ENCODE measurements around the gene KCNT2.

DNA sequence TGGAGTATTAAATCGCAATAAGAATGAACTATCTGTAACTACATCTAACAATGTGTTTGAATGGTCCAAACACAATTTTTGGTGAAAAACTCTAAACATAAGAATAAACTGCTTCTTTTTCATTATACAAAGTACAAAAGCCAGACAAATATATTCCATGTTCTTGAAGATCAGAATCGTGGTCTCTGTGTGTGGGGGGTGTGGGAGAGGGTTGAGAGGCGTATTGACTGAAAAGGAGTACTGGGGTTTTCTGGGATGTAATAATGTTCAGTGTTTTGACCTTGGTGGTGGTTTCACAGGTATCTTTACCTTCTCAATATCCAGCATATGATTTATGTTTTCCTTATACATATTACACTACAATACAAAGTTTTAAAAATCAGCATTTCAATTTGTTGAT is 42.8 kb upstream of the KCNT2 start:
- TF ChIP-seq ZNF274 (IDR thresholded peaks at IDR 0.05; ENCODE audit: borderline replicate concordance, extremely low read depth, low read length) (no peak), EP300 (IDR thresholded peaks at IDR 0.05; ENCODE audit: borderline replicate concordance in 1 of 2, low read depth in 2 of 2, low read length in 2 of 2) (no peak), POLR2A (IDR thresholded peaks at IDR 0.05; ENCODE audit: control extremely low read depth in 1 of 2, low read depth in 2 of 2, low read length in 2 of 2) (no peak), SIN3A (conservative IDR thresholded peaks at IDR 0.05 in 1 of 2, IDR thresholded peaks at IDR 0.05 in 1 of 2; ENCODE audit: low read depth in 1 of 2, low read length in 2 of 2) (no peak), HDAC6 (IDR thresholded peaks at IDR 0.05; ENCODE audit: low read depth, low read length) (no peak), EZH2 (IDR thresholded peaks at IDR 0.05; ENCODE audit: low read depth, low read length, severe bottlenecking) (no peak), CHD1 (IDR thresholded peaks at IDR 0.05; ENCODE audit: low read depth, low read length) (no peak), YY1 (IDR thresholded peaks at IDR 0.05; ENCODE audit: low read depth, low read length) (no peak)
- TF ChIP-seq, protein P1, sequence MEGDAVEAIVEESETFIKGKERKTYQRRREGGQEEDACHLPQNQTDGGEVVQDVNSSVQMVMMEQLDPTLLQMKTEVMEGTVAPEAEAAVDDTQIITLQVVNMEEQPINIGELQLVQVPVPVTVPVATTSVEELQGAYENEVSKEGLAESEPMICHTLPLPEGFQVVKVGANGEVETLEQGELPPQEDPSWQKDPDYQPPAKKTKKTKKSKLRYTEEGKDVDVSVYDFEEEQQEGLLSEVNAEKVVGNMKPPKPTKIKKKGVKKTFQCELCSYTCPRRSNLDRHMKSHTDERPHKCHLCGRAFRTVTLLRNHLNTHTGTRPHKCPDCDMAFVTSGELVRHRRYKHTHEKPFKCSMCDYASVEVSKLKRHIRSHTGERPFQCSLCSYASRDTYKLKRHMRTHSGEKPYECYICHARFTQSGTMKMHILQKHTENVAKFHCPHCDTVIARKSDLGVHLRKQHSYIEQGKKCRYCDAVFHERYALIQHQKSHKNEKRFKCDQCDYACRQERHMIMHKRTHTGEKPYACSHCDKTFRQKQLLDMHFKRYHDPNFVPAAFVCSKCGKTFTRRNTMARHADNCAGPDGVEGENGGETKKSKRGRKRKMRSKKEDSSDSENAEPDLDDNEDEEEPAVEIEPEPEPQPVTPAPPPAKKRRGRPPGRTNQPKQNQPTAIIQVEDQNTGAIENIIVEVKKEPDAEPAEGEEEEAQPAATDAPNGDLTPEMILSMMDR (IDR thresholded peaks at IDR 0.05; ENCODE audit: control extremely low read depth in 1 of 3, insufficient read depth in 1 of 3, low read depth in 1 of 3, low read length in 3 of 3), result no peak
- TF ChIP-seq, protein P2, sequence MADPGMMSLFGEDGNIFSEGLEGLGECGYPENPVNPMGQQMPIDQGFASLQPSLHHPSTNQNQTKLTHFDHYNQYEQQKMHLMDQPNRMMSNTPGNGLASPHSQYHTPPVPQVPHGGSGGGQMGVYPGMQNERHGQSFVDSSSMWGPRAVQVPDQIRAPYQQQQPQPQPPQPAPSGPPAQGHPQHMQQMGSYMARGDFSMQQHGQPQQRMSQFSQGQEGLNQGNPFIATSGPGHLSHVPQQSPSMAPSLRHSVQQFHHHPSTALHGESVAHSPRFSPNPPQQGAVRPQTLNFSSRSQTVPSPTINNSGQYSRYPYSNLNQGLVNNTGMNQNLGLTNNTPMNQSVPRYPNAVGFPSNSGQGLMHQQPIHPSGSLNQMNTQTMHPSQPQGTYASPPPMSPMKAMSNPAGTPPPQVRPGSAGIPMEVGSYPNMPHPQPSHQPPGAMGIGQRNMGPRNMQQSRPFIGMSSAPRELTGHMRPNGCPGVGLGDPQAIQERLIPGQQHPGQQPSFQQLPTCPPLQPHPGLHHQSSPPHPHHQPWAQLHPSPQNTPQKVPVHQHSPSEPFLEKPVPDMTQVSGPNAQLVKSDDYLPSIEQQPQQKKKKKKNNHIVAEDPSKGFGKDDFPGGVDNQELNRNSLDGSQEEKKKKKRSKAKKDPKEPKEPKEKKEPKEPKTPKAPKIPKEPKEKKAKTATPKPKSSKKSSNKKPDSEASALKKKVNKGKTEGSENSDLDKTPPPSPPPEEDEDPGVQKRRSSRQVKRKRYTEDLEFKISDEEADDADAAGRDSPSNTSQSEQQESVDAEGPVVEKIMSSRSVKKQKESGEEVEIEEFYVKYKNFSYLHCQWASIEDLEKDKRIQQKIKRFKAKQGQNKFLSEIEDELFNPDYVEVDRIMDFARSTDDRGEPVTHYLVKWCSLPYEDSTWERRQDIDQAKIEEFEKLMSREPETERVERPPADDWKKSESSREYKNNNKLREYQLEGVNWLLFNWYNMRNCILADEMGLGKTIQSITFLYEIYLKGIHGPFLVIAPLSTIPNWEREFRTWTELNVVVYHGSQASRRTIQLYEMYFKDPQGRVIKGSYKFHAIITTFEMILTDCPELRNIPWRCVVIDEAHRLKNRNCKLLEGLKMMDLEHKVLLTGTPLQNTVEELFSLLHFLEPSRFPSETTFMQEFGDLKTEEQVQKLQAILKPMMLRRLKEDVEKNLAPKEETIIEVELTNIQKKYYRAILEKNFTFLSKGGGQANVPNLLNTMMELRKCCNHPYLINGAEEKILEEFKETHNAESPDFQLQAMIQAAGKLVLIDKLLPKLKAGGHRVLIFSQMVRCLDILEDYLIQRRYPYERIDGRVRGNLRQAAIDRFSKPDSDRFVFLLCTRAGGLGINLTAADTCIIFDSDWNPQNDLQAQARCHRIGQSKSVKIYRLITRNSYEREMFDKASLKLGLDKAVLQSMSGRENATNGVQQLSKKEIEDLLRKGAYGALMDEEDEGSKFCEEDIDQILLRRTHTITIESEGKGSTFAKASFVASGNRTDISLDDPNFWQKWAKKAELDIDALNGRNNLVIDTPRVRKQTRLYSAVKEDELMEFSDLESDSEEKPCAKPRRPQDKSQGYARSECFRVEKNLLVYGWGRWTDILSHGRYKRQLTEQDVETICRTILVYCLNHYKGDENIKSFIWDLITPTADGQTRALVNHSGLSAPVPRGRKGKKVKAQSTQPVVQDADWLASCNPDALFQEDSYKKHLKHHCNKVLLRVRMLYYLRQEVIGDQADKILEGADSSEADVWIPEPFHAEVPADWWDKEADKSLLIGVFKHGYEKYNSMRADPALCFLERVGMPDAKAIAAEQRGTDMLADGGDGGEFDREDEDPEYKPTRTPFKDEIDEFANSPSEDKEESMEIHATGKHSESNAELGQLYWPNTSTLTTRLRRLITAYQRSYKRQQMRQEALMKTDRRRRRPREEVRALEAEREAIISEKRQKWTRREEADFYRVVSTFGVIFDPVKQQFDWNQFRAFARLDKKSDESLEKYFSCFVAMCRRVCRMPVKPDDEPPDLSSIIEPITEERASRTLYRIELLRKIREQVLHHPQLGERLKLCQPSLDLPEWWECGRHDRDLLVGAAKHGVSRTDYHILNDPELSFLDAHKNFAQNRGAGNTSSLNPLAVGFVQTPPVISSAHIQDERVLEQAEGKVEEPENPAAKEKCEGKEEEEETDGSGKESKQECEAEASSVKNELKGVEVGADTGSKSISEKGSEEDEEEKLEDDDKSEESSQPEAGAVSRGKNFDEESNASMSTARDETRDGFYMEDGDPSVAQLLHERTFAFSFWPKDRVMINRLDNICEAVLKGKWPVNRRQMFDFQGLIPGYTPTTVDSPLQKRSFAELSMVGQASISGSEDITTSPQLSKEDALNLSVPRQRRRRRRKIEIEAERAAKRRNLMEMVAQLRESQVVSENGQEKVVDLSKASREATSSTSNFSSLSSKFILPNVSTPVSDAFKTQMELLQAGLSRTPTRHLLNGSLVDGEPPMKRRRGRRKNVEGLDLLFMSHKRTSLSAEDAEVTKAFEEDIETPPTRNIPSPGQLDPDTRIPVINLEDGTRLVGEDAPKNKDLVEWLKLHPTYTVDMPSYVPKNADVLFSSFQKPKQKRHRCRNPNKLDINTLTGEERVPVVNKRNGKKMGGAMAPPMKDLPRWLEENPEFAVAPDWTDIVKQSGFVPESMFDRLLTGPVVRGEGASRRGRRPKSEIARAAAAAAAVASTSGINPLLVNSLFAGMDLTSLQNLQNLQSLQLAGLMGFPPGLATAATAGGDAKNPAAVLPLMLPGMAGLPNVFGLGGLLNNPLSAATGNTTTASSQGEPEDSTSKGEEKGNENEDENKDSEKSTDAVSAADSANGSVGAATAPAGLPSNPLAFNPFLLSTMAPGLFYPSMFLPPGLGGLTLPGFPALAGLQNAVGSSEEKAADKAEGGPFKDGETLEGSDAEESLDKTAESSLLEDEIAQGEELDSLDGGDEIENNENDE (IDR thresholded peaks at IDR 0.05; ENCODE audit: insufficient replicate concordance, low read length), result no peak

Data from H1 (cell line).